GM21529 (cell line): Measurements from ENCODE around the gene DOC2A.
"Not testable (repeated sequence)": the region's sequence is repeated elsewhere in the genome, so short reads cannot be mapped to it uniquely, and the experiment has no call there.

Experiments
- ATAC-seq: cut with Tn5 transposase; IDR thresholded peaks from one replicate; pipeline ENCODE4 v1.9.1; 2021; ENCODE audit not compliant: unreplicated experiment

Gene DOC2A

GRCh38 chr16:29973384-29974246 is 37.2 kb downstream of the DOC2A start, which contains the start of gene TAOK2:
Gene TAOK2 (plus strand): TSS chr16:29973868. CDS start chr16:29977773, 3,905 bp downstream.
- peak; percentile 90 for ATAC-seq

- ATAC-seq: no peak
These were observed 37.8 kb downstream of the DOC2A start for GRCh38 chr16:29972992-29973383.

DNA sequence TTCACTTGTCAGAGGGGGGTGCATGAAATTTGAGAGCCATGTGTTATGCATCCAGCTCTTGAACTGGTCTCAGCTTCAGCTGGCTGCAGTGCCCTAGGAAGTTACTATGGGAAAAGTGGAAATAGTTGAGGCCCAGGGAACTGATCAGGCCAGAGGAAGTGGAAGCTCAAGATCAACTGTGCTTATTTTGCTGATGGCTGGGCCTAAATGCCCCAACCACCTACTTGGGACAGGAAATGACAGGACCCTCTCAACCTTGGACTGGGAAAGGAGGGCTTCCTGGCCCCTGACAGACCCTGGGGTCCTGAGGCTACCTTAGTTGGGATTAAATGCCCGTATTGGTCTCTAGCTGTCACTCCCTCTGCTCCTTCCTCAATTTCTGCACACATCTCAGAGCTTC is 38.3 kb downstream of the DOC2A start:
- ATAC-seq: no peak

DNA sequence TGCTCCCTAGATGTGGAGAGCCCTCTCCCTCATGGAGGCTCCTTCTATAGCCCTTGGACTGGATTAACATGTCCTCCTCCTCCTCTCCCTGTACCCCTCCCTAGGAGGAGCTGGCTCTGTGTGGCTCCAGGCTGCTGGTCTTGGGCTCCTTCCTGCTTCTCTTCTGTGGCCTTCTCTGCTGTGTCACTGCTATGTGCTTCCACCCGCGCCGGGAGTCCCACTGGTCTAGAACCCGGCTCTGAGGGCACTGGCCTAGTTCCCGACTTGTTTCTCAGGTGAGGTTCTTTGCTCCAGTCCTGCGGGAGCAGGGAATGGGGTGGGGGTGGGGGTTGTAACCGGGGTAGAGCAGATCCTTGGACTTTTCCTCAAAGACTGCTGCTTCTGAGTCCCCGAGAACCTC is 39.5 kb downstream of the DOC2A start:
- ATAC-seq: no peak

DNA sequence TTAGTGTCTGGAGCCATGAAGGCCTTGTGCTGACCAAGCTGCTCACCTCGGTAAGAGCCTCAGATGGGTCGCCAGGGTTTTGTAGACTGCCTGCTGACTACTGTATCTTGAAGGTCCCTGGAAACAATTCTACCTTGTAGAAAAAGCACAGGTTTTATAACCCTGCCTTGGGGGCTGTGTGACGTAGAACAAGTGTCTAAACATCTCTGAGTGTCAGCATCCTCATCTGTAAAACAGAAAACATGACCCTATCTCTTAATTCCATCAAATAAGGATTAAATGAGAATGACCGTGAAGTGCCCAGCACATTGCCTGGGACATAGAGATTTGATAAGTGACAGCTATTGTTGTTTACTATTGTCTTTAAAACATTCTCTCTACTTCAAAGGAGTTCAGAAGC is 42.6 kb downstream of the DOC2A start:
- no peak for ATAC-seq

GRCh38 chr16:29963021-29963743 is 47.6 kb downstream of the DOC2A start:
- ATAC-seq: no peak

DNA sequence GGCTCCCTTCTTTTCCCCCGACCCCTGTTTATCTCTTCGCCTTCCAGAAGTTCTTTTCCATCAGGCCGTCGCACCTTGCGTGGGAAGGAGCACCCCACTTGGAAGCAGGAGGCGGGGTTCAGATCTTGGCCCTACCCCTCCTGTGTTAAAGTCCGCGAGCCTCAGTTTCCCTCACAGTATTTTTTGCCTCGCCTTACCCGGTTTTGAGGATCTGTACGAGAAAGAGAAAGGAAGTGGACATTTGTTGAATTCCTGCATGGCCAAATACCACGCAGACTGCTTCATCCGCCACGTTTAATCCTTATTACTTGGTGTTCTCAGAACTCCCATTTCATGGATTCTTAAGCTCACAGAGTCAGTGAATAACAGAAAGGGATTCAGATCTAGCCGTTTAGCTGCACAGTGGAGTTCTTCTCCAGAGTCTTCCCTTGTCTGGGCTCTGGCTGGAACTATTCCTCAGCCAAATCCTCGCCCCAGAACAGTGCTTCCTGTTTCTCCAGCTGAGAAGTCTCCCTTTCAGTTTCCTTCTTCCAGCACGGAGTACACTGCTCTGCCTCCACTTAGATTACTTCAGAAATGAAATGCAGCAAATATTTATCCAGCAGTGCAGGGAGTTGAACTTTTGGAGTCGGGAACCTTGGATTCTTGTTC is 48.4 kb downstream of the DOC2A start:
- ATAC-seq: no peak

DNA sequence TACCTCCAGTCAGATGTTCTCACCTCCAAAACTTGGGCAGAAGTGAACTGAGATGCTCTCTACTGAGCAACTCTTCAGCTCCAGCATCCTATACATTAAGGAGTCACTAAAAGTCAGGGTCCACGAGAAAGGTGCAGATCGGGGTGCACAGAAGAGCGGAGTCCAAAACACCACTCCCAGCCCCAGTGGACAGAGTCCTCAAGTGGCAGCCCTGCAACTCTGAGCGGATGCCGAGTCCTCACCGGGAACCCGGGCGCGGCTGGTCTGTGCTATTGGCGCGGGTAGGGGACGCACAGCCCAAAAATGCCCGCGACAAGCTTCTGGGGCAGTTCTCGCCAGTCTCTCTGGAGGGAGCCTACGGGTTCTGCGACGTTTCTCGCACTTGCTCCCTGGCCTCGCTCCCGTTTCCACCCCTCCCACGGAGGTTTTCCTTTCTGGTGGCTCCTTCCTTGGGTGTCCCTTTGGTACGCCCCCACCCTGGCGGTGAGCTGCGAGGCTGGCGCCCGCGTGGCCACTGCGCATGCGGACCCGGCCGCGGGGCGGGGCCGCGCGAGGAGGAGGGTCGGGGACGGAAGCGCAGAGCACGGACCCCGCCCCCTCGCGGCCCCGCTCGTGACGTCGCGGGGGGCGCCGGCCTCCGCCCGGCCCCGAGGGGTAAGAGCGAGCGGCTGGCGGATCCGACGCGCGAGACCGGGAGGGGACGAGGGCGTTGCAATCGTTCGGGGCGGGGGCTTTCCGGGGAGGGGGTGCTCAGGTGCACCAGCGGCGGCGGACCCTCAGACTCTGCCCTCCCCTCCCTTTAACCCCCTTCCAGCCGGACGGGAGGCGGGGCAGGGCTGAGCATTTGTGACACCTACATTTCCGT is 49.1 kb downstream of the DOC2A start, which contains the start of gene TMEM219:
TSS of gene TMEM219 (plus strand) at position 601 of the 865 bp plus-strand sequence. CDS start 1,065 bp downstream, outside the sequence.
- peak; percentile 77 for ATAC-seq

- ATAC-seq: no peak
These were observed 49.7 kb downstream of the DOC2A start for GRCh38 chr16:29961127-29961478.

- ATAC-seq: not testable (repeated sequence)
These were observed 51.0 kb downstream of the DOC2A start for GRCh38 chr16:29959821-29960220.

DNA sequence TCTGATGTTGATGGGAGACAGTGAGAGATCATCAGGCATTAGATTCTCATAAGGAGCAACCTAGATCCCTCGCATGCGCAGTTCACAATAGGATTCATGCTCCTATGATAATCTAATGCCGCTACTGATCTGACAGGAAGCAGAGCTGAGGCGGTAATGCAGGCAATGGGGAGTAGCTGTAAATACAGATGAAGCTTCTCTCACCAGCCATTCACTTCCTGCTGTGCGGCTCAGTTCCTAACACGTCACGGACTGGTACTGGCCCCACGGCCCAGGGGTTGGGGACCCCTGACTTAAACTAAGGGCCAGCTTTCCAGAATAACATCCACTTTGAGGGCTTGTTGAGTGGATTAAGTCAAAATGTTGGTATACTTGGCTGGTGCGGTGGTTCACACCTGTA is 51.5 kb downstream of the DOC2A start:
- ATAC-seq: no peak

GRCh38 chr16:29958756-29959155 is 52.1 kb downstream of the DOC2A start:
- no peak for ATAC-seq
